ENCODE results near the gene KIF19.

The KIF19 gene

DNA sequence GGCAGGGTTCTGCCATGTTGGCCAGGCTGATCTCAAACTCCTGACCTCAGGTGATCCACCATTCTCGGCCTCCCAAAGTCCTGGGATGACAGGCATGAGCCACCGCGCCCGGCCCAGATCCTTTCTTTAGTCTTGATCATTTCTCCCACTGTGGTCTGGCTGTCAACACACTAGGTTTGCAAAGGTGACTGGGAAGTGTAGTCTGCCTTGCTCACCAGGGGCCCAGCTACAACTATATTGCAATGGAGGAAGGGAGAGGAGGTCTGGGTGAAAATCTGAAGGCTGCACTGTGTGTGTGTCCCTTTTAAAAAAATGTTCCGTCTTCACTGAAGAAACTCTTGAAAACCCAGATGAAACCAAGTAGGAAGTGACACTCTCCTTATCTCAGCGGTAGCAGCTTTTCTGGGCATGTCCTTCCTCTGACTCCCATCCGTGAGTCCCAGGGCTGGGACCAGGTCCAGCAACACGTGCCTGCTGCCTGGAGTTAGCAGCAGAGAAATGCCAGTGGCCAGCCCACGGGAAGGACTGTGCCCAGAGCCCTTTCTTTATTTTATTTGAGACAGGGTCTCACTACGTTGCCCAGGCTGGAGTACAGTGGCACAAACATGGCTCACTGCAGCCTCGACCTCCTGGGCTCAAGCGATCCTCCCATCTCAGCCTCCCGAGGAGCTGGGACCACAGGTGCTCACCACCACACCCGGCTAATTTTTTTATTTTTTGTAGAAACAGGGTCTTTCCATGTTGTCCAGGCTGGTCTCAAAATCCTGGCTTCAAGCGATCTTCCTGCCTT lies 17.8 kb upstream of the KIF19 start:
- no peak for DNase-seq

DNA sequence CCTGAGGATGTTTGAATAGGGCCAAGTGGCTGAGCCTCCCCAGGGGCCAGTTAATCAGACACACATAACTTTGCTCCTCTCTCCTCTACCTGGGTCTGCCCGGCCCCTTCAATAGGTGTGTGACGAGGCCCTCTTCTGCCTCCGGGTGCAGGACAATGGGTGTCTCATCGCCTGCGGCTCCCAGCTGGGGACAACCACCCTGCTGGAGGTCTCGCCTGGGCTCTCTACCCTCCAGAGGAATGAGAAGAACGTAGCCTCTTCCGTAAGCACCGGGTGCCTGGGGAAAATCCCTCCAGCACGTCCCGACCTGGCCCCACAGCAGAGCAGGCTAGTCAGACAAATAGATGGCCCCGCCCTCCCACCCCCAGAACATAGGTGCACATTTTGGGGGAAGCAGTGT lies 16.1 kb upstream of the KIF19 start:
- DNase-seq, result no peak

DNA sequence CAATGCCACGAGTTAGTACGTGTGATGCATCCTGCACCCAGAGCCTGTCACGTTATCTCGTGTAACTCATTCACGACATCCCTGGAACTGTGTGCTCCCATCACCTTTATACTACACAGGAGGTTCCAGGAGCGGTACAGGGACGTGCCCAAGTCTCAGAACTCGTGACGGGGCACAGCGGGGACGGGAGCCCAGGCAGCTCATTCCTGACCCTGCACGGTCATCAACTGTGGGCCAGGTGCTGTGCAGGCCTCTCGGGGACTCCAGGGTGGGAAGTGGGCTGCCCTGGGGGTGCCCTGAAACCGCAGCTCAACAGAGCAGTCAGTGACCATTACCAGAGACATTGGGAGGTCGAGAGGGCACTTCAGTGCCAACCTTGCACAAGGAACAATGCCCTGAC lies 11.1 kb upstream of the KIF19 start:
- no peak for DNase-seq

DNA sequence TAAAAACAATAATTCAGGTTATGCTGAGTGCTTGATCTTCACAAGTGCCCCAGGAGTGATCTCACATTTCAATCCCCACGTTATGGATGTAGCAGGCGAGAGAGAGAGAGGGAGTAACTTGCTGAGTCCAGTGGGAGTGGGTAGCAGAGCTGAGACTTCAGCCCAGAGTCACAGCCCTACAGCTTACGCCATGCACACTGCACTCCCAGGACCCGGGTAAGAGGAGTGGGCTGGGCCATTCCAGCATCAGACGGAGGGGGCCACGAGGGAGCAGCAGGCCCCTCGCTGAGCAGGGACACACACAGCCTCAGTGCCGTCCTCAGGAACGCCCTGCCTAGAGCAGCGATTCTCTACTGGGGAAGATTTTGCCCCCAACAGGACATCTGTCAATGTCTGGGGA lies 9.8 kb upstream of the KIF19 start:
- DNase-seq, result peak; percentile 33

DNA sequence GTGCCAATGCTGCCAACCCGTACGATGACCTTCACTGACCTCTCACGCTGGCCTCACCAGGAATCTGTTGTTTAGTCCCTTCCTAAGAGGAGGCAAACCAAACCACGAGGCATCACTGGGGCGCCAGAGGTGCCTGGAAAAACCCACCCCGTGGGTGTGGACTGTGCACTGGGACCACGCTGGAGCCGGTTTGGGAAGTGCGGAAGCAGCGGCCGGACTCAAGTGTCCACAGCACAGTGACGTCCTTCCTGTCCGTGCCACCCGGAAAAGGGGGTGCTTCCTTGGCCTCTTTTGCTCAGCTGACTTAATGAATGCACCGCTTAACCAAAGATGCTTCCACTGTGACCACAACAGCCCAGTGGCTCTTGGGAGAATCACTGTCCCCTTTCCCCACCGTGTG lies 9.0 kb upstream of the KIF19 start:
- no peak for DNase-seq

DNA sequence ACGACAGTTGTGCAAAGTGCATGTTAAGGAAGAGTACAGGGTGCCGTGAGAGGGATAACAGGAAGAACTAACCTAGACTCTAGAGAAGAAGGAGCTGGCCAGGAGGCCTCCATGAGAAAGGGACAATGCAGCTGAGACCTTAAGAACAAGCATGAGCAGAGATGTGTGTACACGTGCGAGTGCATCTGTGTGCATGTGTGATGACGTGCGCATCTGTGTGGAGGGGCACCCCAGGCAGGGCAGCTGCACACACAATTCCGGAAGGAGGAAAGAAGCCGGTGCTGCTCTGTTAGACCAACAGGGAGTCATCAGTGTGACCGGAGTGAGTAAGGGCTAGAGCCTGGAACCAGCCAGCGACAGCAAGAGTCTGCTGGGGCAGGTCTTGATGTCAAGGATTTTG lies 7.6 kb upstream of the KIF19 start:
- no peak for DNase-seq

DNA sequence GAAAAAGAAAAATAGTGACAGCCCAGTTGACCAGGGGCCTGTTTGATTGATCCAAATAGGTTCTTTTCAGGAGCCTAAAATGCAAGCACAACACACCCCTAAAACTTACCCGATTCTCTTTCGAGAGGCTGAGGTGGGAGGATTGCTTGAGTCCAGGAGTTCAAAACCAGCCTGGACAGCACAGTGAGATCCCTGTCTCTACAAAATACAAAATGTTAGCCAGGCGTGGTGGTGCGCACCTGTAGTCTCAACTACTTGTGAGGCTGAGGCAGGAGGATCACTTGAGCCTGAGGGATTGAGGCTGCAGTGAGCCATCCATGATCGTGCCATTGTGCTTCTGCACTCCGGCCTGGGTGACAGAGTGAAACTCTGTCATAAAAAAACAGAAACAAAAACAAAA lies 1.5 kb upstream of the KIF19 start:
- DNase-seq, result no peak

DNA sequence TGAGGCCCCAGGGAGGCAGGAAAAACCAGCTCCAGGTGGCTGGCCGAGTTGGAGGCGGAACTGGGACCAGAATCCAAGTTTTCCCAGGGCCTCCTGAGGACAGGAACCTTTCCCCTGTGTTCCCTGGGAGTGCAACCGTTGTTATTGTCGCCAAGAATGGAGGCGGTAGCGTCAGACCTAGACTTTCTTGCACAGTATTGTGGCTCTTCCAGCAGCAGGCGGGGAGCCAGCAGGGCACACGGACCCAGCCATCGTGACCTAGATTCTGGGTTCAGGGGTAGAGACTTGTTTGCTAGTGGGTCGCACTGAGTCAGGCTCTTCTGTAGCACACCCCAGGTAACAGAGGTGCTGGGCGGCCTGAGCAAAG lies 667 bp upstream of the KIF19 start:
- DNase-seq, result no peak

DNA sequence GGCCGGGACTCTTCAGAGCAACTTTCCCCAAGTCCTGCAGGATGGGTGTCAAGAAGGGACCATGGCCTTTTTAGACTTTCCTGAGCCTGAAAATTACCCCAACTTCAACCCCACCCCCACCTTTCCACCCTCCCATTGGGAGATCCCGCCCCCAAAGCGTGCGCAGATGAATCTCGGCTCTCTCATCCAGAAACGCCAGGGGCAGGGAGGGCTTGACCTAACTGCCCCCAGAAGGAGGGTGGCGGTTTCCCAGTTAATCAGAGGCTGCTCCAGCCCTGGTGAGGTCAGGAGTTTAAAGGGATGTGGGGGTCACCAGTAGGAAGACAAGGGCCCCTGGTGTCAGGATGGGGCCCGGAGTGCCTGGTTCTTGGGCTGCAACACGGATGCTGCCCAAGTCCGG lies 480 bp downstream of the KIF19 start:
- DNase-seq, result no peak

DNA sequence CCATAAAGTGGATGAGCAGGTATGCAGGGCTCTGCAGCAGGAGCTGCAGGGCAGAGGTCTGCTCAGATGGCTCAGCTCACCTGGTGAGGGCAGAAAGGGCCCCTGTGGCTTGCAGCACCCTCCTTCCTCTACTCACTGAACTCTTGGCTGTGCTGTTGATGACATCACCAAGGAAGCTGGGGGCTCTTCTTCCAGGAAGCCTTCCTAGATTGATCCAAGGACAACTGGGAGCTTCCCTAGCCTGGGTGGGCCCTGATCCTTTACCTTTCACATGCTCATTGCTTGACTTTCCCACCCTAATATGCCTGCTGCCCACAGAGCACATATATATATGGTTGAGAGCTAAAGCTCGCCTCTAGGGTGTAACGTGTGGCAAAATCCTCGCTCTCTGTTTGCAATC lies 2.5 kb downstream of the KIF19 start:
- DNase-seq, result no peak

DNA sequence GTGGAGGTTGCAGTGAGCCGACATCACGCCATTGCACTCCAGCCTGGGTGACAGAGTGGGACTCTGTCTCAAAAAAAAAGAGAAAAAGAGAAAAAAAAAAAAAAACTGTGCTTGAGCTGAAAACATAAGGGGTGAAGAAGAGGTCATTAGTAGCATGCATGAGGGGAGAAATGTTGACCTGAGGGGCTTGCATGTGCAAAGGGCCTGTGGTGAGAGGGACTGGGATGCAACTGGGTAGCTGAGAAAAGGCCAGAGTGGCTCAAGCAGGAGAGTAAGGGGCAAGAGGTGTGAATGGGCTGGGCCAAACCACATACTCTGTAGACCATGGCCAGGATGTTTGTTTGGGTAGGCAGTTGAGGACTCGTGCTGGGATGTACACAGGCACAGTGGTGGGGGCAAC lies 3.4 kb downstream of the KIF19 start:
- DNase-seq, result no peak

DNA sequence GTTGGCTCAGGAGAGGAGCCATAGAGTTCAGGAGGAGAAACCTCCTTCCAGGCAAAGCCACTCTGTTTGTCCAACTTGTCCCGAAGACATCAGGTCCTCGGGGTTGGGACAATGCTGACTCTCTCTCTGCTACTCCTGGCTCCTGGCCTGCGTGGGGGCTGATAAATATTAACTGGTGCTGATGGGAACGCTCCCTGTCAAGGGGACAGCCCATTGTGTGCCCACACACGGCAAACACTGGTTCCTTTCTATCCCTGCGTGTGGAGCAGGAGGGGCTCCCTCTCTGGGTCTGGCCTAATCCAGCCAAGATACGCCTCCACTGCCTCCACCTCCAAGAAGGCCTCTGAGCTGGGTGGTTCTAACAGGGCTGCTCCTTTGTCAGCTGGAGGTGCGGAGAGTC lies 4.4 kb downstream of the KIF19 start:
- DNase-seq, result no peak

DNA sequence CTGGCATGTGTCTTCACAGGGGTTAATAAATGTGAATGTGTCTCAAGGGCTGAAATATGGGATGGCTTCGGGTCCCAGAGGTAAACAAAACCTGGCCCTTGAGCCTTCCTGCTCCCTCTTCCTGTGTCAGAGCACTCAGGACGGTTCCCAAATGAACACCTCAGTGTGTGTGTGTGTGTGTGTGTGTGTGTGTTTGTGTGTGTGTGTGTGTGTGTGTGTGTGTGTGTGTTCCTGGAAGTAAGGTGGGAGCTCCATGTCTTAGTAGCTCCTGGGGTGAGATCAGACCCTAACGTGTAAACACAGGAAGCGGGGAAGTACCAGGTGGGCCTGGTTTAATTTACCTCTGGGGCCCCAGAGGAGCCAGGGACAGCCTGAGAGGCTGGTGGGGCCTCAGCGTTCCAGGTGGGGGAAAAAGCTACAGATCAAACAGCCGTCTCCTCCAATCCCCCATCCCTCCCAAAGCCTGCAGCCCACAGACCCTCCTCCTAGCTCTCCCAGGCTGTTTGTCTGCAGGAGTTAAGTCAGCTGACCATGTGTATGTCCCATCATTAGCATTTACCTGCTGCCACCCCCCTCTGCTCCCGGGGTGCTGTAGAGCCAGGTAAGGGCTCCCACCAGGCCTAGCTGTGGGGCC lies 6.1 kb downstream of the KIF19 start:
- no peak for DNase-seq

DNA sequence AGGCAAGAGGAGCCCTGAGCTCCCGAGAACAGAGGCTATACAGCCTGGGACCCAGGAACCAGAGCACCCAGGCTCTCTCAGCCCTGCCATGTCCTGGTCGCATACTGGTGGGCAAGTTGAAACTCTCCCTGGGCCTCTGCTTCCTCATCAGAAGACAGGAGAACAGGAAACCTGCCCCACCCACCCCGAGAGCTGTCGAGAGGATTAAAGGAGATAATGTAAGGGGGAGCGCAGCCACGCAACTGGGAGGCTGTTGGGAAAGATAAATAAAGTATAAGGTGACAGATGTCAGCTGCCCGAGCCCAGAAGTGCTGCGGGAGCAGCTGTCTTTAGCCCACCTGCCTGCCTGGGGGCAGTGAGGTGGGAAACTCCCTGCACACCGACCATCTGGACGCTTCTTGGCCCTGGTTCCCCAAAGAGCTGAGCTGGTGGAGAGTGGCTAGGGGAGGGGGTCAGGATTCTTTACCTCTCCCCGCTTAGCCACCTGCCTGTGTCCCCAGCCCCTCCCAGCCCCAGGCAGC lies 6.8 kb downstream of the KIF19 start:
- peak; percentile 88 for DNase-seq

DNA sequence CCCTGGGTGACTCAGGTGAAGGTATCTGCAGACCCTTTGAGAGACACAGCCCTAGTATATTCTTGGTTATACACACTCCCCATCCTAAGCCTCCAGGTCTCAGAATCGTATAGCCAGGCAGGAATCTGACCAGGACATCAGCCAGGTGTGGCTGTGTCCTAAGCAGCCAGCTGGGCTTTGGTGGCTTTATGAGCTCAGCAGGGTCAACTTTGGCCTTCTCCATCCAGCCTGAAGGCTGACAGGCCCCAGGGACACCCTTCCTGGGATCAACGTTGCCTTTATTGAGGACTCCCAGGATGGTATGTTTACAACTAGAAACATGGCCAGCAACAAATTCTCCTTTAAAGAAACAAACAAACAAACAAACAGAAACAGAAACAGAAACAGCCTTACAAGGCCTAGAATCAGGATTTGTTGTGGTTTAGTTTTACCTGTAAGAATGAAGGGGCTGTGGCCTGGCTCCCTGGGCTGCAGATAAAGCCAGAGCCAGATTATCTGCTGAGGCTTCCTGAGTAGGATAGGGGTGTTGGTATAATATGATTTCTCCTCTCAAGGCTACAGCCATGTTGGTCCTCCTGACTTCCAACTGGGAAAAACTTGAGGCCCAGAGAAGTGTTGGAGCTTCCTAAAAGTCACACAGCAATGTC lies 8.5 kb downstream of the KIF19 start:
- DNase-seq, result no peak

DNA sequence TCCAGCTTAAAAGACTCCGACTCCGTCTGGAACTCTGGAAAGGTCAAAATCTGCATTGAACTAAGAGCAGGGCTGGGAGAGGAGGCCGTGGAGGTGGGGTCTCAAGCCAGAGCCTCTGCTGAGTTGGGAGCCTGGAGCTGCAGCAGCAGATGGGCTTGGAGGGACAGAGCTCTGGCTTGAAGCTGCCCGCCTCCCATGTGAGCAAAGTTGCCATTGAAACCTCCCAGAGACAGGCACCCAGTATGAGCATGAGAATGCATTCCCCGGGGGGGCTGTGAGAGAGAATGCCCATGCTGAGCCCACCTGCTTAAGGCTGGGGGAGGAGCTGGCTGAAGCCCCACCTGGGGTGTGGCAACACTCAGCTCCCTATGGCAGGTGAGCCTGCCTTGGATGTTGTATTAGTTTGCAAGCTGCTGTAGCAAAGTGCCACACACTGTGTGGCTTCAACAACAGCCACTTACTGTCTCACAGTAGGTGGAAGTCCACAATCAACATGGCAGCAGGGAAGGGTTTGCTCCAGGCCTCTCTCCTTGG lies 9.6 kb downstream of the KIF19 start:
- no peak for DNase-seq

DNA sequence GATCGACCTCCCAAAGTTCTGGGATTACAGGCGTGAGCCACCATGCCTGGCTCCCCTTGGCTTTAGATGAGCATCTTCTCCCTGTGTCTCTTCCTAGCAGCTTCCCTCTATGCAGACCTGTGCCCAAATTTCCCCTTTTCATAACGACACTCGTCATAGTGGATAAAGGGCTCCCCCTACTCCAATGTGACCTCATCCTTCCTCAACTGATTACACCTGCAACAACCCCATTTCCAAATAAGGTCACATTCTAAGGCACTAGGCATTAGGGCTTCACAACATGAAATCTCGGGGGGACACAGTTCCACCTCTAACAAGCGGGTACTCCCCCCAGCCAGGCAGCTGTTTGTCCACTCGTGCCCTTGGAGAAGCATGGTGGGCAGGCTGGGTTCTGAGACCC lies 10.3 kb downstream of the KIF19 start:
- no peak for DNase-seq

DNA sequence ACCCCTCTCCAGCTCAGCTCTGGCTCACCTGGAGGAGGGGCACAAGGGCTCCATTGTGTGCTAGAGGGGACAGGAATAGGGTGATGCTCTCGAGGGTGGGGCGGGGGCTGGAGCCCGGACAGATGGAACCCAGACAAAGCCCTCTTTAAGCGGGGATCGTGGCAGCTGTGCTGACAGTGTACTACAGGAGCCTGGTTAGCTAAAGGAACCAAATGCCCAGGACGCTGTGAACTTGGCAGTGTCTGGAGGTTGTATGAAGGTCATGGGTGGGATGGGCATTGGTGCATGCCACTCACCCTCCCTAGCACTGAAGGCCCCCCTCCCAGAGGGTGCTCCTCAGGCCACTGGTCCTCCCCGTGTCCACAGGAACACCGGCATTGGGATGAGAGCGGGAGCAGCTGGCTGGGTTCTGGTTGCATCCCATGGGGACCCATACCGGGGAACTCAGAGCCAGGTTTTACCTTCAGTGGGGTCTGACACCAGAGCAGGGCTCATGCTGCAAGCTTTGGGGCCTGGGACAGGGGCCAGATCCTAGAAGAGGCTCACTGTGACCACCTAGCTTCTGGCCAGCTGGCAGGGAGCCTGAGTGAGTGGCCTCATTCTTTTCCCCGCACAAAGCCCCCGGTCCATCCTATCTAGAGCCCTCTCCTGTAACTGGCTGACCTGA lies 11.9 kb downstream of the KIF19 start:
- no peak for DNase-seq

DNA sequence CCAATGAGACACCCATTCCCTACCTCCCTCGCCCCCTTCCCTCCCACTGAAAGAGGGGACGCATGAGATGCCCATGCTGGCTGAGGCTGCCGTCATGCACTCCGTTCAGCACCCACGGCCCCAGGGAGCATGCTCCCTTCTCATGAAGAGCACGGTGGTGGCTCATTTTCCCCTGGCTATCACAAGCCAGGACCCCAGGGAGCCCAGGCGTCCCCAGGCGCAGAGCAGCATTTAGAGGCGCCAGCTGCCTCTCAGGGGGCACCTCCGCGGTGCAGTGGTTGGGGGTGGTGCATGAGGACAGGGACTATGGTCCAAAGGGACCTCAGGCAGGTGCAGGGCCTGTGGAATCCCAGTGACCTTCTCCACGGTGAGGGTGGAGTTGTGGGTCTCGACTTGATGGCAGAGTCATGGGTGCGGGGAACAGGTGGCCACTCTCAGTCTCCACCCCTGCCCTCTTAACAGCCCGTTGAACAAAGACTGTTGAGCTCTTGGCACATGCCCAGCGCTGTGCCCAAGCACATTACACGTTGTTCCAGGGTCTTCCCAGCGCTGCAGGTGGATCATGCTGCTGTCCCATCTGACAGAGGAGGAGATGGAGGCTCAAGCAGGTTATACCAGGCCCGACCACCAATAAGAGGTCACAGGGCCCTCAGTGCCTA lies 13.6 kb downstream of the KIF19 start:
- peak; percentile 12 for DNase-seq

DNA sequence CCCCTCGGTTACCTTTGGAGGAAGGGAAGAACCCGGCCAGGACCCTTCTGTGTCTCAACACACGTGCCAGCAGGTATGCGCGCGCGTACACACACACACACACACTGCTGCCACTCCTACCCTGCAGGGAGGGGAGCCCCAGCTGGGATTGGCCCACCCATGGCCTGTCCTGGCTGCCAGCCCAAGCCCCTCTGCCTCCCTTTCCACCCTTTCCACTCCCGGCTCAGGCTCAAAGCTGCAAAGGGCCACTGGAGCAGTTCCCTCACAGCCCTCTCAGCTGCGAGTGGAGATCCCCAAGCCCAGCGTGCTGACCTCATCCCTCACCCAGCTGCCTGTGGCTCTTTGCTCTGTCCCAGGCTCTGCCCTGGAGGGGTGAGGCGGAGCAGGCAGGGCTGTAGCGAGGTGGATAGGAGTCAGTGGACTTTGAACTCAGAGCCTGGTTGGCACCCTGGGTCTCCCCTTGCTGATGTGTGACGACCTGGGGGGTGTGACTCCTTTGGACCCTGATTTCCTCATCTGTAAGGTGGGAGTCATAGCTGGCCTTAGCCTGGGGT lies 14.5 kb downstream of the KIF19 start:
- peak; percentile 33 for DNase-seq

DNA sequence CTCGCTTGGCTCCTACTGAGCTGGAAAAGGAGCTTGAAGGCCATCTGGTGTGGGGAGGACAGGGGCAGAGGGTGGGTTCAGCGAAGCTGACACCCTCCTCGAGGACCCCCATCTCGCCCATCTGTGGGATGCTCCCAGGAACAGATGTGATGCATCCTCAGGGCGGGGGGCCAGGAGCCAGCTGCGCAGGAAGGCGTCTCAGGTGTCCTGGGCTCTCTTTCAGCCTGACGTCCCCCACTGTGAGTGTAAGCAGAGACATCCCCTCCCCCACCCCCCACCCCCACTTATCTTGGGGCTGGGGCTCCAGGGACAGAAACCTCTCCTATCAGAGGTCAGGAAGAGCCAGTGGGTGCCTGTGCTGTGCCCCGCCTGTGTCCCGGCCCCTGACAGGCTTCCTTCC lies 16.2 kb downstream of the KIF19 start:
- DNase-seq, result no peak

DNA sequence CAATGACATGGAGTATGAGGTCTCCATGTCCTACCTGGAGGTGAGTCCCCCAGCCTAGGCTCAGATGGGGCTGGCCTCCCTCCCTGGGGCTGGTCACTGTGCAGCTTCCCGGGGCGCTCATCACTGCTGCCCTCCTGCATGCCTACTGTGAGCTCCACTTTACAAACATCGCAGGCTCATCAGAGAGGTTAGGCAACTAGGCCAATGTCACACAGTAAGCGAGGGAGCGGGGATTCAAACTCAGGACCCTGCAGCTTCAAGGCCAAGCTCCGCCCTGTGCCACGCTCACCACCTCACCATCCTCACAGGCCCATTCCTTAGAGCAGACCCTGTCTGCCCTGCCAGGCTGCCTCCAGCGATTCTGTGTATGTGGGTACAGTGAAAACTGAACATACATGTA lies 17.1 kb downstream of the KIF19 start:
- no peak for DNase-seq

All from DMS79 treated with DMSO at 0.1 percent for 48 hours (cell line).